A549 (cell line): Measurements from ENCODE around the gene NKG7.

Source experiments
- BHLHE40 ChIP-seq: IDR thresholded peaks from 2 replicates; pipeline ENCODE4 v1.6.1; 2012; ENCODE audit warnings: low read depth, low read length, inconsistent platforms
- CHD4 ChIP-seq: fragments of 200-600 bp; sonication (generic); IDR thresholded peaks from 2 replicates; pipeline ENCODE4 v1.6.1; 2016; ENCODE audit warnings: antibody characterized with exemption, mild to moderate bottlenecking, borderline replicate concordance
- CTCF ChIP-seq: fragments of >200 bp; sonication (Bioruptor Twin); formaldehyde crosslinking; IDR thresholded peaks from 3 replicates; pipeline ENCODE4 v1.5.1; 2016
- EHMT2 ChIP-seq: fragments of 200-600 bp; sonication (generic); IDR thresholded peaks from 2 replicates; pipeline ENCODE4 v1.6.1; 2016; ENCODE audit warnings: antibody characterized with exemption, low read depth, mild to moderate bottlenecking, moderate library complexity
- ELK1 ChIP-seq: fragments of 150-350 bp; IDR thresholded peaks from 2 replicates; pipeline ENCODE4 v1.6.1; 2014; ENCODE audit warnings: low read depth, mild to moderate bottlenecking, low read length
- EP300 ChIP-seq, 2 experiments: fragments of >200 bp; sonication (Bioruptor Twin); formaldehyde crosslinking; IDR thresholded peaks; 2 replicates in 1 of 2; 3 replicates in 1 of 2; pipeline ENCODE4 v1.6.1; 2016 to 2017
- FOSL2 ChIP-seq, 2 experiments: fragments of 450-650 bp in 1 of 2; fragments of >200 bp in 1 of 2; sonication (Bioruptor Twin) in 1 of 2; formaldehyde crosslinking; IDR thresholded peaks; 2 replicates each; pipeline versions ENCODE4 v1.5.0 to v1.6.1; 2016 to 2020; ENCODE audit warnings: mild to moderate bottlenecking in 1 of 2, moderate library complexity in 1 of 2
- HOXA7 ChIP-seq: fragments of 250-450 bp; sonication (Bioruptor Pico); IDR thresholded peaks from 2 replicates; pipeline ENCODE4 v1.5.0; 2020; ENCODE audit warnings: mild to moderate bottlenecking, moderate library complexity
- JUN ChIP-seq, 2 experiments: fragments of >200 bp; sonication (Bioruptor Twin); formaldehyde crosslinking; IDR thresholded peaks; 2 replicates in 1 of 2; 3 replicates in 1 of 2; pipeline ENCODE4 v1.6.1; 2016 to 2017
- MYC ChIP-seq: IDR thresholded peaks from 2 replicates; pipeline ENCODE4 v1.6.1; 2012; ENCODE audit warnings: mild to moderate bottlenecking, inconsistent platforms, low read length, improper control_type of control experiment, borderline replicate concordance
- NR3C1 ChIP-seq: fragments of >200 bp; sonication (Bioruptor Twin); formaldehyde crosslinking; IDR thresholded peaks from 3 replicates; pipeline ENCODE4 v1.6.1; 2017
- POLR2A ChIP-seq: IDR thresholded peaks from 2 replicates; pipeline ENCODE4 v1.6.1; 2012; ENCODE audit warnings: mild to moderate bottlenecking, low read length
- RFX5 ChIP-seq: fragments of 450-650 bp; IDR thresholded peaks from 2 replicates; pipeline ENCODE4 v1.7.1; 2014; ENCODE audit warnings: antibody characterized with exemption, mild to moderate bottlenecking, moderate library complexity
- ZNF302 ChIP-seq: fragments of 250-450 bp; sonication (Bioruptor Pico); IDR thresholded peaks from 2 replicates; pipeline ENCODE4 v1.9.0; 2021; ENCODE audit warnings: inconsistent platforms, mild to moderate bottlenecking, moderate library complexity

- TF ChIP-seq JUN (IDR thresholded peaks at IDR 0.05) = no peak
- no peak for TF ChIP-seq EHMT2
- no peak for TF ChIP-seq EP300 (IDR thresholded peaks at IDR 0.05)
- no peak for TF ChIP-seq CTCF
- no peak for TF ChIP-seq HOXA7 (CRISPR knock-in tag)
- no peak for TF ChIP-seq ELK1
- no peak for TF ChIP-seq ZNF302 (CRISPR knock-in tag)
- TF ChIP-seq MYC = no peak
- TF ChIP-seq BHLHE40 = no peak
- TF ChIP-seq CHD4 = no peak
- no peak for TF ChIP-seq POLR2A
- no peak for TF ChIP-seq FOSL2 (IDR thresholded peaks at IDR 0.05)
- no peak for TF ChIP-seq FOSL2 (CRISPR knock-in tag; IDR thresholded peaks at IDR 0.05)
- TF ChIP-seq RFX5 = no peak
- TF ChIP-seq NR3C1 = no peak
Observed at GRCh38 chr19:51359294-51359693, 13.2 kb downstream of the NKG7 start.
